Measurements from ENCODE around the gene SRRT. TPM values are rescaled to one million over a fixed set of nuclear protein-coding genes. Genes with fewer than 3 reads are reported as not detected.

The SRRT gene, protein sequence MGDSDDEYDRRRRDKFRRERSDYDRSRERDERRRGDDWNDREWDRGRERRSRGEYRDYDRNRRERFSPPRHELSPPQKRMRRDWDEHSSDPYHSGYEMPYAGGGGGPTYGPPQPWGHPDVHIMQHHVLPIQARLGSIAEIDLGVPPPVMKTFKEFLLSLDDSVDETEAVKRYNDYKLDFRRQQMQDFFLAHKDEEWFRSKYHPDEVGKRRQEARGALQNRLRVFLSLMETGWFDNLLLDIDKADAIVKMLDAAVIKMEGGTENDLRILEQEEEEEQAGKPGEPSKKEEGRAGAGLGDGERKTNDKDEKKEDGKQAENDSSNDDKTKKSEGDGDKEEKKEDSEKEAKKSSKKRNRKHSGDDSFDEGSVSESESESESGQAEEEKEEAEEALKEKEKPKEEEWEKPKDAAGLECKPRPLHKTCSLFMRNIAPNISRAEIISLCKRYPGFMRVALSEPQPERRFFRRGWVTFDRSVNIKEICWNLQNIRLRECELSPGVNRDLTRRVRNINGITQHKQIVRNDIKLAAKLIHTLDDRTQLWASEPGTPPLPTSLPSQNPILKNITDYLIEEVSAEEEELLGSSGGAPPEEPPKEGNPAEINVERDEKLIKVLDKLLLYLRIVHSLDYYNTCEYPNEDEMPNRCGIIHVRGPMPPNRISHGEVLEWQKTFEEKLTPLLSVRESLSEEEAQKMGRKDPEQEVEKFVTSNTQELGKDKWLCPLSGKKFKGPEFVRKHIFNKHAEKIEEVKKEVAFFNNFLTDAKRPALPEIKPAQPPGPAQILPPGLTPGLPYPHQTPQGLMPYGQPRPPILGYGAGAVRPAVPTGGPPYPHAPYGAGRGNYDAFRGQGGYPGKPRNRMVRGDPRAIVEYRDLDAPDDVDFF
- 114 TPM for total RNA-seq

DNA sequence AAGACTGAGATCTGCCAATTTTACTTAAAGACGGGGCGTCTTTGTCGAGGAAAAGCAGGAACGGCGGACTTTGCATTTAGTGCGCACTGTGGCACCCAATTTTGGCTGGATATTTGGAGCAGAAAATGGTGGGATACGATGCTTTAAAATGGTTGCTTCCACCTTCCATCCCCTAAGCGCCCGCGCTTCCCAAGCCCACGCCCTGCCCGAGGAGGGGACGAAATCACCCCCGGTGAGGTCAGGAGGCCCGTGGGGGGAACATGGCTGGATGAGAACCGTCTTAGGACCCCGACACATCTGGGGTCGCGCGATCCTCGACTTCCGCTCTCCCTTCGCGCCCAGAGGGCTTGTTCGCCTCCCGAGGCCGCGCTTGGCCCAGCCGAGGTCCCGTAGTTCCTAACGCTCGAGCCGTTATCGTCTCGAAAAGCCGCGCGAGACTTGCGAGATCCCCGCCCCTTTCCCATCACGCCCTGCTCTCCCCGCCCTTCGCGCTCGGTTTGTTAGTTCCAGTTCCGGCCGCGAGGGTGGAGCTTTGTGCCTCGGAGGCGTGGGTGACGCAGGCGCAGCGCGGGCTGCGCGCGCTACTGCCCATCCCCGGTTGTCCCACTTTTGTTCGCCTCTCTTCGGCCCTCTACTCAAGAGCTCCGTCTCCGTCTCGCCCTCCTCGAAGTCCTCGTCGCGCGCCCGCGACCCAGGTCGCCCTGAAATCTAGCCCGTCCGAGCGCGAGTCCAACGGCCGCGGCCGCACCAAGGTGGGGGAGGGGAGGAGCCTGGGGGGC, at the start of gene SRRT:
Gene SRRT, plus strand, starts transcription at position 527 of the 779 bp plus-strand sequence. CDS start 488 bp downstream, outside the sequence.
- DNase-seq (ENCODE audit: low spot score) (peak; percentile 99), ATAC-seq (peak; percentile 98)
- intact Hi-C loops (cut with DNase I): loop anchor here (10.0 kb wide), 1 partner anchor 900 kb away; no protein-coding TSS in a partner anchor

DNA sequence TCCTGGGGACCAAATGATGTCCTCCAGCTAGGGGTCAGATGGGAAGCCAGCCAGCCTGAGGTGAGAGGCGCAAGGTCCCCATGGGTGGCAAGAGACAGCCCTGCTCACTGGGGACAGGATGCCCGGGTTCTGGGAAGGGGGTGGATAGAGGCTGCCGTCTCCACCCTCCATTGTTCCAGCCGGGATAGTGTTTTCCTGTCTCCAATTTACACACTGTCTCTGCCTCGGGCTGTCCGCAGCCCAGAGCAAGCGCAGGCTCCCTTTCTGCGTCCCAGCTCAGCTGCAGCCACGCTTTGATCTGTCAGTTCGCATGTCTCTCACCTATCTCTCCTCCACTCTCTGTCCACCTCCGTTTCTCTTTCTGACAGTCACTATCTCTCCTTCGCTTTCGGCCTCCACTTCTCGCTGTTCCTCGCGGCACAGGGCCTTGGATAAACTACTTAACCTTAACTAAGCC, 49.7 kb upstream of the SRRT start:
- peak; percentile 41 for ATAC-seq
- DNase-seq (ENCODE audit: low spot score): no peak
- intact Hi-C loops (cut with DNase I): no loop called here

DNA sequence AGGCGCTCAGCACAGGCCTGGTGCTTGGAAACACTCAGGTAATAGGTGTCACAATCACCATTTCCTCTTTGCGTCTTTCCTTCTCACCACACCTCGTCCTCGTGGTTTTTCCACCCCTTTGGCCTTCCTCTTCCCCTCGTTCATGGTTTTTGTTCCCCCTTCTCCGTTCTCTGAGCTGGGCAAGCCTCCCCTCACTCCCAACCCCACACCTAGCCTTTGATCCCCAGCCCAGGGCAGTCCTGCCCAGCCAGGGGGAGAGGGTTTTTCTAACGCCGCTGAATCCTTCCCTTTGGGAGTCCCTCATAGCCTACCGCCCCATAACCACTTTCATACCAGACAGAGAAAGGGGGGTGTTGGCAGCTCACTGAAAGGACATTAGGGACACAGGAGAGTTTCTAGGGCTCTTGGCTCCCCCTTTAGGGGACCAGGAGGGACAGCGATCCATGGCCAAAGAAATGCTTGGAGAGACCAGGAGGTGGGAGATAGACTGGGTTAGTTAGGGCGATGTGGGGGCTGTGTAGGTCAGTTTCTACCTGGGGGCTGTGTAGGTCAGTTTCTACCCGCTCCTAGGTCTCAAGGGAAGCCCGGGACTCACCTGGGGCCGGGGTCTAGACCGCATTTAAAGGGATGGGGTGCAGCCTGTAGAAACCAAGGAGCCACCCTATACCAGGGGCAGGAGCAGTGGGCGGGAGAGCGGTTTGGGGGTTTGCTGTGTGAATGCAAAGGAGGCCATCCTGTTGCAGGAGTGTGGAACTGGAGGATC, 49.0 kb upstream of the SRRT start:
- intact Hi-C loops (cut with DNase I): no loop called here
- no peak for DNase-seq (ENCODE audit: low spot score)
- ATAC-seq: no peak

DNA sequence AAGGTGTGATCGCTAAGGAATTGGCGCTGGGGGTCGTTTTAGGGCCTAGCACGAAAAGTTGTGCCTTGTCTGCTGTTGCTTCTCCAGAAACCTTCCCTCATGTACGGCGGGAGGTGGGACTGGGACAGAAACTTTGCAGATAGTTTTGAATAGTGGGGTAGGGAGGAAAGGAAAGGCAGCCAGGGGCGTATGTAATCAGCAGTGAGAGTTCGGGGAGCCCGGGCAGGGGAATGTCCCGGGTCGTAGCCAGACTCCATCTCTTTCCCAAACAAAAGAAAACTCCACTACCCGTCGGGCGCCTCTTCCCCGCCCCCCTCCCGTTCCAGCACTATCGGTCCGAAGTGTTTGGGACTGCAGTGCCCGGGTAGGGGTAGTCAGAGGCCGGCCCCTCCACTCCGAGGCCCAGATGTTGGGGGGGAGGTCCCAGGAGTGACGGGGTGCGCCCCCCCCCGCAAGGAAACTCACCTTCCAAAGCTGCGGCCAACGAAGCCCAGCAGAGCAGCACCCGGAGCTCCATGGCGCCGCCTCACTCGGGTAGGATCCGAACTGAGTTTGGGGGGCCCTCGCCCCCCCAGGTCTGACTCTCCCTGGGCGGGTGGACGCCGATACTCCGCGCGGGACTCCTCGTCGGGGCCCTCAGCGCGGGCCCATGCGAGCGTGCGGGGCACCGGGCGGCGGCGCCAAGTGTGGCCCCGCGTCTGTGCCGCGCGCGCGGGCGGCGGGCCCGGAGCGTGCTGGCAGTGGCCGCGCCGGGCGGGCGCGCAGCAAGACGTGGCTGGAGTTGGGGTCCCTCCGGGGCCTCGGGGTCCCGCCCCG, 48.2 kb upstream of the SRRT start:
- ATAC-seq: no peak
- intact Hi-C loops (cut with DNase I): no loop called here

DNA sequence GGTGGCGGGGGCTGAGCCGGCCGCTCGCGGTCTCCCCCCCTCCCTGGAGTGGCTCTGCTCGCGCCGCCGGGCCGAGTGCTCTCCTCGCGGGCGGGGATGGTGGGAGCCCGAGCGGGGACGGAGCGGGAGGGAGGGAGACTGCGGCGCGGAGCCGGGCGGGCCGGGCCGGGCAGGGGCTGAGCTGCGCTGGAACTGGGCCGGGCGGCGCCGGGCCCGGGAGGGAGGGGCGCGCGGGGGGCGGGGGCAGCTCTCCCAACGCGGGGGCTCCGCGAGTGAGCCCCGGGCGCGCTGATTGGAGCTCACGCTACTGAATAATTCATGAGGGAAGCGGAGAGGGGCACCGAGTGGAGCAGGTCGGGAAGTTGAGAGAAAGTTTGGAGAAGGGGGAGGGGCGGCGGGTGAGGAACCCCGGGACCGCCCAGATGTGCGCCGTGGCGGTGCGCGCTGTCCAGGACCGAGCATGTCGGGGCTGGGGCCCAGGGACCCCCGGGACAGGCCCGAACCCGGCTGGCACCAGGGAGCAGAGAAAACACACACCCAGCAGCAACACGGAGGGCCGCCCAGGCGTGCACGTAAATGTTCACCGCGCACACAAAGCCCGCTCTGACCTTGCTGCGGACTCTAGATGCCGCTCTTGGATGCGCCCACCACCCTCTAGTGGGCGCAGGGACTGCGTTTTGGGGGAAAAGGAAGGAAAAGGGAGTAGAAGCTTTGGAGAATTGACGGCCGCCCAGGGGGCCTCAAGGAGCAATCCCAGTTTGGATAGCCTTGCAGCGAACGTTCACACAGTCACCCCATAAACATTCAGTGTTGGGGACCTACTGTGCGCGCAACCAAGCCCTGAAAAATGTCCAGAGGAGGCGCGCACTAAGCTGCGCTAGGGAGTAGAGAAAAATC, 47.3 kb upstream of the SRRT start, which contains the start of gene EPHB4:
Gene EPHB4, minus strand, starts transcription at position 194 of the 897 bp plus-strand sequence. CDS start 493 bp downstream, outside the sequence.
- ATAC-seq: peak; percentile 77
- DNase-seq (ENCODE audit: low spot score): peak; percentile 86
- intact Hi-C loops (cut with DNase I): no loop called here

More for the DNA sequence above, 48.2 kb upstream of the SRRT start:
- DNase-seq (ENCODE audit: low spot score): no peak

DNA sequence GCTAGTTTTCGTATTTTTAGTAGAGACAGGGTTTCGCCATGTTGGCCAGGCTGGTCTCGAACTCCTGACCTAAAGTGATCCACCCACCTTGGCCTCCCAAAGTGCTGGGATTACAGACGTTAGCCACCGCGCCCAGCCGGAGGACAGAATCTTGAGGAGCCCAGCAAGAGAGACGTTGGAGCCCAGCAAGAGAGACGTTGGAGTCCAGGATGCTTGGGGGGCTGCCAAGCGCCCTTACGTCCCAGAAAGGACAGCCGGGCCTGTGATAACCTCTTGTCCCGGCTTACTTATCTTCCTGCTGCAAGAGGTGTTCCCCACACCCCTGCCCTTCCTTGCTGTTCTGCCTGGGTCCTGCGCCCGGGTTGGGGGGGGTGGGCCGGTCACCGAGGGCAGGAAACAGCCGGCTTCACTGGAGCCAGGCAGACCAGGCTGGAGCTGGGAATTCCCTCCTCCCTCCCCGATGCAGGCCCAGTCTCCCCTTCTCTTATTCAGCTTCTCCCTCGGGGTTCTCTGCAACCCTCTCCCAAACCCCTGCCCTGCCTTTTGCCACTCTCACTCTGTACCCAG, 45.7 kb upstream of the SRRT start:
- intact Hi-C loops (cut with DNase I): no loop called here
- DNase-seq (ENCODE audit: low spot score) (no peak), ATAC-seq (no peak)

DNA sequence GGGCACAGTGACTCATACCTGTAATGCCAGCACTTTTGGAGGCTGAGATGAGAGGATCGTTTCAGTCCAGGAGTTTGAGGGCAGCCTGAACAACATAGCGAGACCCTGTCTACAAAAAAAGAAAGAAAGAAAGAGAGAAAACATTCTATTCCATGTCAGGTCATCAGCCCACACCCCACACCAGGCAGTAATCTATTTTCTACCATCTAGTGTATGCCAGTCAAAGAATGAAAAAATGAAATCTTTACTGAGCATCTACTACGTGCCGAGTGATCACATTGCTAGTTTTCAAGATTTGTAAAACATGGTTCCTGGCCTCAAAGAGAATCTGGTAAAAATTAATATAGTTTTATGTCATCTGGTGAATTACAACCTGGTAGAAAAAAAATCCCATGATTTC, 44.5 kb upstream of the SRRT start:
- ATAC-seq (no peak), DNase-seq (ENCODE audit: low spot score) (no peak)
- intact Hi-C loops (cut with DNase I): no loop called here

DNA sequence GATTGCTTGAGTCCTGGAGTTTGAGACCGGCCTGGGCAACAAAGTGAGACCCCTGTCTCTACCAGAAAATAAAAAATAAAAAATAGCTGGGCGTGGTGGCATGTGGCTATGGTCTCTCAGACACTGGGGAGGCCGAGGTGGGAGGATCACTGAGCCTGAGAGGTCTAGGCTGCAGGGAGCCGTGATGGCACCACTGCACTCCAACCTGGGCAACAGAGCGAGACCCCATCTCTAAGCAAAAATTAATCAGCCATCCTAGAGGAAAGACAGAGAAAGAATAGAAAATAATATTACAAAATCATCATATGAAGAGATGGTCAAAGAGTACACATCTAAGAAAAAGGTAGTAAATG, 42.6 kb upstream of the SRRT start:
- intact Hi-C loops (cut with DNase I): no loop called here
- DNase-seq (ENCODE audit: low spot score) (no peak), ATAC-seq (no peak)

DNA sequence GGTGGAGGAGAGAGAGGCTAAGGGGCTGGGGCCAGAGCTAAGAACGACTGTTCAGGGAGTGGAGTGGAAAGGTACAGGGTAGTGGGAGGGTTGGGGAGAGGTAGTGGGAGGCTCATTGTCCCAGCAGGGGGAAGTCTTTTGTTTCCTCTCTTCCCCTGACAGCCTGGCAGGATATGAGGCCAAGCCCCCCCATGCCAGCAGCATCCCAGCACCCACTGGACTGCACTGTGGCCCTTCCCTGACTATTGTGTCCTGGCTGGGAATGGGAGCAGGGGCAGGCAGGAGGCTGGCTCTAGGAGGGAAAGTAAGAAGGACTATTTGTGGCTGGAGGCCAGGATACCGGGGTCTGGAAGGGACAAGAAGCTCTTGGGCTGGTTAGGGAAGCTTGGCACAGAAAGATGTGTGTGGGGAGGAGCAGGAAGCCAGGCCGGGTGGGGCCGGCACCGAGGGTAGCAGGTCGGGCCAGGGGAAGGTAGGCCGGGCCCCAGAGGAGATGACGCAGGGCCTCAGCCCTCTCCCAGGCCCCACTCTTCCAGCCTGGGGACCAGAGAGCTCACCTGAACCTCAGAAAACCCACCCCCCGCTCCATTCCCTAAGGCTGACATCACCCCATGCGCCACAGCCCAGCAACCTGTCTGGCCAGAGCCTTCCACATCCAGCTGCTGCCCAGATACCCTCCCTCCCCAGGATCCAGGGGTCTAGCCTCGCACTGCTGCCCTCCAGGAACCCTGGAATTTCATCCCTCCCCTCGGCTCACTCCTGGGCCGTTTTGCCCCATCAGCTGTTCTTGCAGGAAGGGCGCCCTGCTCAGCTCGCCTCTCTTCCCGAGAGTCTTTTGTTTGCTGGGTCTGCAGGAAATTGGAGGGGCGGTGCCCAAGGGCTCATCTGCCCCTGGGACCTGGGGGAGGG, 38.7 kb upstream of the SRRT start:
- peak; percentile 54 for ATAC-seq

DNA sequence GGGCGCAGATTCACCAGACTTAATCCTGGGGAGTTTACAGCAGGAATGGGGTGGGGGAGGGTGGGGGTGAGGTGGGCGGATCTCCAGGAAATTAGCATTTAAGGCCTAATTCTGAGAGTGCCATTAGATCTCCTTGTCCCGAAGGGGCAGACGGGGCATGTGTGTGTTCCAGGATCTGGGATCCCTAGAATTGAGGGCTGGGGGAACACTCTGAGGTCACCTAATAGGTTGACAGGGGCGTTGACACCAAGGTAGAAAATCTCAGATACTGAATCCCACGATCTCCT, 38.1 kb upstream of the SRRT start:
- DNase-seq (ENCODE audit: low spot score): no peak
- ATAC-seq: no peak
- intact Hi-C loops (cut with DNase I): no loop called here

More for the DNA sequence above, 38.7 kb upstream of the SRRT start:
- intact Hi-C loops (cut with DNase I): no loop called here
- DNase-seq (ENCODE audit: low spot score): no peak

DNA sequence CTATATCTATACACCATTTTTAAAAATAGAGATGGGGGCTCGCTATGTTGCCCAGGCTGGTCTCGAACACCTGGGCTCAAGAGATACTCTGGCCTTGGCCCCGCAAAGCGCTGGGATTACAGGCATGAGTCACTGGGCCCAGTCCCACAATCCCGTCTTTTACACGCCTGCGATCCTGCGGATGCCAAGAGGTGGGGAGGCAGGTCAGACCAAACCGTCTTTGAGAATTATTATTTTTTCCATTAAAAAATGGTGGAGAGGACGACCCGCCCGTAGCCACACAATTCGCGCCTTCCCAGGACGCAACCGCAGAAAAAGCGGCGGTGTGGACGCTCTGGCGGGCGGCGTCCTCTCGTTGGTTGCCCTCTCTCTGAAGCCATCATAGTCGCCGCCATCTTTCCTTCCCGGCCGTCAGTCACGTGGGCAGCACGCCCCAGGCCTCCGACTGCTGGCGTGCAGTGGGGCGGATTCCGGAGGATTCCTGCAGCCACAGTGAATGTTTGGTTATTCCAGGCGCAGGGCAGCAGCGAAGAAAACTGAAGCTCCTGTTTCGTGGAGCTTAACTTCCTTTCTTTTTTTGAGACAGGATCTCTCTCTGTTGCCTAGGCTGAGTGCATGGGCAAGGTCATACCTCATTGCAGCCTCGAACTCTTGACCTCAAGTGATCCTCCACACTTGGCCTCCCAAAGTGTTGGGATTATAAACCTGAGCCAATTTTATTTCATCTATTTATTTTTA, 37.6 kb upstream of the SRRT start:
- intact Hi-C loops (cut with DNase I): no loop called here
- peak; percentile 98 for ATAC-seq
- peak; percentile 94 for DNase-seq (ENCODE audit: low spot score)

DNA sequence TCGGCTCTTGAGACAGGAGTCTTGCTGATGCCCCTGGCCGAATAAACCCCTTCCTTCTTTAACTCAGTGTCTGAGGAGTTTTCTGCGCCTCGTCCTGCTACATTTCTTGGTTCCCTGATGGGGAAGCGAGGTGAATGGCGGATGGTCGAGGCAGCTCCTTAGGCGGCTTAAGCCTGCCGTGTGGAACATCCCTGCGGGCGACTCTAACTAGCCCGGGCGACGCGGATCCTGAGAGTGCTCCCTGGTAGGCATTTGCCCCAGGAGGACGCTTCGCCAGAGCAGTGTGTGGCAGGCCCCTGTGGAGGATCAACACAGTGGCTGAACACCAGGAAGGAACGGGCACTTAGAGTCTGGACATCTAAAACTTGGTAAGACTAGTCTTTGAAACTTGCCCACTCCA, 35.5 kb upstream of the SRRT start:
- intact Hi-C loops (cut with DNase I): no loop called here
- ATAC-seq: no peak
- no peak for DNase-seq (ENCODE audit: low spot score)

DNA sequence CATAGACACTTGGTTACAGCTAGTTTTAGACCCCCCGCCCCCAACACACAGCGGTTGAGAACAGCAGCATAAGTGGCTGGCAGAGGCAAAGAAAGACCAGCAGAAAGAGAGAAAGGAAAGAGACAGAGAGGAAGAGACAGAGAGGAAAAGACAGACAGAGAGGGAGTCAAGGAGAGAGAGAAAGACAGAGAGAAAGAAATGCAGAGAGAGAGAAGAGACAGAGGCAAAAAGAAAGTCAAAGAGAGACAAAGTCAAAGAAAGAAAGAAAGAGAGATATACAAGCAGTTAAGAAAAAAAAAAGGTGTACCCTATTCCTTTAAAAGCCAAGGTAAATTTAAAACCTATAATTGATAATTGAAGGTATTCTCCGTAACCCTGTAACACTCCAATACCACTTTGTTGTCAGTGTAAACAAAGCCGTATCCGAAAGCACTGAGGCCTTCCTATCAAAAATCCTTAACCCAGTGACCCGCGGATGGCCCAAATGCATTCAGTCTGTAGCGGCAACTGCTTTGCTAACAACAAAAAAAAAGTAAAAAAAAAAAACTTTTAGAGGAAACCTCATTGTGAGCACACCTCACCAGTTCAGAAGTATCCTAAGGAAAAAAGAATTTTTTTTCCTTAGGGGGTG, 34.3 kb upstream of the SRRT start:
- ATAC-seq: no peak
- intact Hi-C loops (cut with DNase I): no loop called here
- no peak for DNase-seq (ENCODE audit: low spot score)

DNA sequence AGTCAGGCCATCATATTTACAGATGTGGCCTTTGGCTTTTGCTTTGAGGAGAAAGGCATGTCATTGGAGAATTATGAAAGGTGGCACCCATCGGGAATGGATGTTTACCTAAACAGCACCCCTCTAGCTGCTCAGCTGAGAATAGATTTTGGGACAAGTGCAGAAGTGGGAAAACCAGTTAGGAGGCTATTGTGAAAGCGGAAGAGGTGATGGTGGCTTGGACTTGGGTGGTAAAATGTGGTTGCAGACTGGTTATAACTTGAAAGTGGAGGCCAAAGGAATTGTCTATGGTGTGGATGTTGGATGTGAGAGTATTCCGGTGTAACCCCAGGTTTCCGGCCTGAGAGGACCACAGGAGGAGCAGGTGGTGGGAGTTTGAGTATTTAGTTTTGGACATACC, 27.5 kb upstream of the SRRT start:
- ATAC-seq (no peak), DNase-seq (ENCODE audit: low spot score) (no peak)
- intact Hi-C loops (cut with DNase I): no loop called here

Data from sciatic nerve (tissue), 2 donors.